C4-2B (cell line): ENCODE data around the gene HSPA9.

Experiments
- H3K27ac ChIP-seq: fragments of 450-650 bp; 2 replicates; pipeline ENCODE4 v1.5.1; 2017
- CTCF ChIP-seq: fragments of 450-650 bp; conservative IDR thresholded peaks from 2 replicates; pipeline ENCODE4 v1.5.1; 2017; ENCODE audit warnings: mild to moderate bottlenecking
- ZFX ChIP-seq: fragments of 450-650 bp; IDR thresholded peaks from 2 replicates; pipeline ENCODE4 v1.6.1; 2017

HSPA9 gene

GRCh38 chr5:138602371-138603000, 27.3 kb upstream of the HSPA9 start:
- TF ChIP-seq CTCF (no peak), ZFX (no peak)
- no peak overlapping the region for H3K27ac ChIP-seq

DNA sequence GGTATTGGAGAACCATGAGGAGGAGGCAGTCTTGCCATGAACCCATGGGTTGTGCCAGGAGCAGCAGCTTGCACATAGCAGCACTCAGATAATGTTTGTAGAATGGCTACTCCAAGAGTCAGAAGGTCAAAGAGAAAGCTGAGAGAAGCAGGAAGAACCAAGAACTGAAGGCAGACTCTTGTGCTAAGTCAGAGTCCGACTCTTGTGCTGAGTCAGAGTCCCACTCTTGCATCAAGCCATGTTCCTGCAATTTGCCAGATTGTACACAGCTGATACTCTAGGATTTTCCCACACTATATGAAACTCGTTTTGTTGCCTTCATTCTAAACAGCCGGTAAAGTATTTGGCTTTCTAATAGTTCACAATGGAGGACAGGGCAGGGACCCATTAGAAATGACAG, 26.2 kb upstream of the HSPA9 start:
- no peak overlapping the region for H3K27ac ChIP-seq
- TF ChIP-seq ZFX (no peak), CTCF (no peak)

GRCh38 chr5:138600446-138600845, 25.2 kb upstream of the HSPA9 start:
- TF ChIP-seq CTCF (no peak), ZFX (no peak)
- no peak overlapping the region for H3K27ac ChIP-seq

DNA sequence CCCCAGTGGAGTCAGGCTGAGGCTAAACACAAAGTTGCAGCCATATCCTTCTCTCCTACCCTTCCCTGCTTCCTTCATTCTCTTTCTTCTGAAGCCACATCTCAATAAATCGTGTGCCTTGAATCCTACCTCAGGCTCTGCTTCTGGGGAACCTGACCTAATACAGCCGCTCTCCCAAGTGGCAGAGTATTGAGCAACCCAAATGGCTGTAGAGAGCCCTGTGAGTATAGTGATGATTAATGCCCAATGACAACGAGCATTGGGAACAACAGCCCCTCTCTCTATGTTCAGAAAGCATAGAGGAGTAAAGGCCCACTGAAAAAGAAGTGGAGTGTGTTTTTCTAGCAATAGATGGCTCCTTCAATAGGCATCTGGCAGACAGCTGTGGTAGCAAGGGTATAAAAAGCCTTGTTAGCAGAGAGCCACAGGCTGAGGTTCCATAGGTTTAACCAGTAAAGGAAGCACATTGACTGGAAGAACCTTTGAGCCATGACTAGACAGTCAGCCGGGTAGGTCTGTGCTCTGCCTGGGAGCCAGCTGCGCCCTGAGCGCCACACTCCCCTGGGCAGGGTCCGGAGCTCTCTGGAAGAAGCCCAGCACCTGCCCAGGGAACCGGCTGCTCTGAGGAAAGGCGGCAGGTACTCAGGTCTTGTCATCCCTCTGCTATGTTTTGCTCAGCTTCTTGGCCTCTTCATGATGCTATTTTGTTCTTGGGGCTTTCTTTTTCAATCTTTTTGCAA, 22.6 kb upstream of the HSPA9 start:
- no peak overlapping the region for H3K27ac ChIP-seq
- TF ChIP-seq ZFX = no peak
- no peak for TF ChIP-seq CTCF

- TF ChIP-seq CTCF = no peak
- no peak for TF ChIP-seq ZFX
Measured at GRCh38 chr5:138596105-138596881, 21.1 kb upstream of the HSPA9 start.

GRCh38 chr5:138595180-138595795, 20.1 kb upstream of the HSPA9 start:
- TF ChIP-seq CTCF (no peak; the same call in 1 of the 2 replicates), ZFX (no peak)
- no peak overlapping the region for H3K27ac ChIP-seq

More at GRCh38 chr5:138596105-138596881, 21.1 kb upstream of the HSPA9 start:
- no peak overlapping the region for H3K27ac ChIP-seq
